ENCODE measurements around the gene NEMP1. TPM values are rescaled to one million over a fixed set of nuclear protein-coding genes. Genes with fewer than 3 reads are reported as not detected.

The NEMP1 gene
- total and polyA plus RNA-seq, 12 donors, result 1.1 to 6.3 (median 3.6) TPM

DNA sequence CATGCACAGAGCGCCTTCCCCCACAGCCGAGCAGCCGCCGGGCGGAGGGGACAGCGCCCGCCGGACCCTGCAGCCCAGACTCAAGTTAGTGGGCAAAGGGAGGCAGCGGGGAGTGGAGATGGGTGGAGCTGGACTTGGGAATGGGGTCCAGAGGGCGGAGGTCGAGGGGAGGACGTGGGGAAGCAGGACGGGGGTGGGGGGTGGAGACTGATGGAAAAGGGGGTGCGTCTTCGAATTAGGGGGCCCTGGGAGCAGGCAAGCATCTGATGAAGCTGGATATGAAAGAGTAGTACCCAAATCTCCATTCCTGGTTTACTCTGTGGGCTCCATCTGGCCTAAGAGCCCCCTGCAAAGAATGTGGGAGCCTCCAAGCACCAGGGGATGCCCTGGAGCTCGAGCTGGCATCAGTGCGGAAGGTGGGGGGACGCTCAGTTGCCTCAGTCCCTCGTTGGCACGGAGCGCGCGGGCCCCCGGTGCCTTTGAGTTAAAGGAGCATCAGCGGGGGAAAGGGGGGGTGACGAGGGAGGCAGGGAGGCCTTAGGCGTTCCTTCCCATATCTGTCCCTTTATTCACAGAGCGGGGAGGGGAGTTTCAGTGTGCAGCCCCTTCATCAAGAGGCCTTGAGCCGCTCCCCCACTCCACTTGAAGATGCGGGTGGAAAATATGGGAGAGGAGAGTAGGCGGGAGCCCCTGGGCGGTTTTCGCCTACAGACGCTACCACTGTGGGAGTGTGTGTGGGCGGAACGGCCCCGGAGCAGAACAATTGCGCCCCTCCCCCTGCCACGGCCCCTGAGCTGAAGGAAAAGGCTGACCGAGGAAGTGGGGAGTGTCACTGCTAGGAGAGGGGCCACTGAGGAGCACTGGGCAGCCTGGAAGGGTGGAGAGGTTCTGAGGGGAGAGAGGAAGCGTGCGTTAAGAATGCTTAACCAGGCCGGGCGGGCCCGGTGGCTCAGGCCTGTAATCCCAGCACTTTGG lies 11.0 kb upstream of the NEMP1 start:
- TF ChIP-seq, protein P1, sequence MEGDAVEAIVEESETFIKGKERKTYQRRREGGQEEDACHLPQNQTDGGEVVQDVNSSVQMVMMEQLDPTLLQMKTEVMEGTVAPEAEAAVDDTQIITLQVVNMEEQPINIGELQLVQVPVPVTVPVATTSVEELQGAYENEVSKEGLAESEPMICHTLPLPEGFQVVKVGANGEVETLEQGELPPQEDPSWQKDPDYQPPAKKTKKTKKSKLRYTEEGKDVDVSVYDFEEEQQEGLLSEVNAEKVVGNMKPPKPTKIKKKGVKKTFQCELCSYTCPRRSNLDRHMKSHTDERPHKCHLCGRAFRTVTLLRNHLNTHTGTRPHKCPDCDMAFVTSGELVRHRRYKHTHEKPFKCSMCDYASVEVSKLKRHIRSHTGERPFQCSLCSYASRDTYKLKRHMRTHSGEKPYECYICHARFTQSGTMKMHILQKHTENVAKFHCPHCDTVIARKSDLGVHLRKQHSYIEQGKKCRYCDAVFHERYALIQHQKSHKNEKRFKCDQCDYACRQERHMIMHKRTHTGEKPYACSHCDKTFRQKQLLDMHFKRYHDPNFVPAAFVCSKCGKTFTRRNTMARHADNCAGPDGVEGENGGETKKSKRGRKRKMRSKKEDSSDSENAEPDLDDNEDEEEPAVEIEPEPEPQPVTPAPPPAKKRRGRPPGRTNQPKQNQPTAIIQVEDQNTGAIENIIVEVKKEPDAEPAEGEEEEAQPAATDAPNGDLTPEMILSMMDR (IDR thresholded peaks at IDR 0.05), result no peak
- Histone ChIP-seq H3K4me1 (peaks cover 19 to 79% (median 58%) of the 10 kb centered on the region in 9 donors), H3K27me3 (no peaks in the 10 kb centered on the region), H3K9me3 (no peaks in the 10 kb centered on the region), H3K4me3 (peak overlapping the region; percentile 65 to 99 (median 88)), H3K27ac (peak overlapping the region; percentile 90 to 100 (median 98)), H3K36me3 (peaks cover 0 to 35% (median 14%) of the 10 kb centered on the region in 9 donors)
- intact Hi-C loops (cut with DNase I), result loop anchor here in 3 of 10 donors (2.0 to 5.0 kb wide), 2 partner anchors 21 to 457 kb away; partner anchors contain the start of genes STAT6 (in 2 of the 3) and BAZ2A (in 1 of the 3)
- peak; percentile 81 to 91 for DNase-seq
- ATAC-seq, result peak; percentile 0 to 38 (median 13)
- WGBS, 2 donors, result 1 to 4% methylated on average over 45 of the region's 45 CpGs

GRCh38 chr12:57088354-57089270 lies 10.0 kb upstream of the NEMP1 start, which contains the start of gene NAB2:
TSS of gene NAB2 (plus strand) at chr12:57089114. CDS start at chr12:57089272, 158 bp downstream.
- Histone ChIP-seq H3K36me3 (peaks cover 0 to 29% (median 12%) of the 10 kb centered on the region in 9 donors), H3K27me3 (no peaks in the 10 kb centered on the region), H3K27ac (peak within 1 kb of the TSS; percentile 91 to 100 (median 99)), H3K4me1 (peaks cover 19 to 70% (median 52%) of the 10 kb centered on the region in 9 donors), H3K4me3 (peak within 1 kb of the TSS; percentile 65 to 99 (median 88)), H3K9me3 (no peaks in the 10 kb centered on the region)
- peak; percentile 76 to 89 (median 80) for ATAC-seq
- peak; percentile 97 for DNase-seq
- TF ChIP-seq, protein P1 (IDR thresholded peaks at IDR 0.05), result no peak
- WGBS, 2 donors, result 0% methylated on average over 53 to 91 of the region's 91 CpGs
- intact Hi-C loops (cut with DNase I), result loop anchor here in 2 of 10 donors (2.0 to 5.0 kb wide), 2 partner anchors 22 to 456 kb away; partner anchors contain the start of genes BAZ2A (in 1 of the 2) and STAT6 (in 1 of the 2)

DNA sequence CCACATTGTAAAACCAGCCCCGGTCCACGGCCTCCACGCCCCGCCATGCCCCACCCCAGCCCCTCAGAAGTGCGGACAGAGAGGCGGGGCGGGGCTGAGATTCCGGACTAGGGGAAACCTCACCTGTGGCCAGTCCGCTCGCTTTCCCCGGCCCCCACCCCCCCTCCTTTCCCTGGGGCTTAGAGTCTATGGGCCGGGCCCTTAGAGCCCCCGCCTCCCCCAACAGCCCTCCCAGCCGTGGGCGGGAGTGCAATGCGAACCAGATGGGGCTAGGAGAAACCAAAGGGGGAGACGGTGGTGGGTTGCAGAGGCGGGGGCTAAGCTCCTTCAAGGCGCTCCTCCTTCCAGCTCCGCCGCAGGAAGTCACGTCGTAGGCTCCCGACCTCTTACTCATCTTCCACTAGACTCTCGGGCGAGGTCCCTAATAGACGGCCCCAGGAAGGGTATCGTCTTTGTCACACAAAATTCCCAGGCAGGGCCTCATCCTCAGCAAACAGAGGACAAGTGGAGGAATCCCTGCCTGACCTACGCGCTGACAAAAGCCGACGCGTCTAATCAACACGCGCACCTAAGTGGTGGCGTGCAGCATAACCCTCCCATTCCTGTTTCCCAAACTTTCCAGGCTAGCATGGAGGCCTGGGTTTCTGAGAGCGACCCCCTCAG lies 9.2 kb upstream of the NEMP1 start:
- intact Hi-C loops (cut with DNase I), result loop anchor here in 3 of 10 donors (2.0 to 5.0 kb wide), 2 partner anchors 23 to 456 kb away; partner anchors contain the start of genes STAT6 (in 2 of the 3) and BAZ2A (in 1 of the 3)
- H3K4me1 ChIP-seq, result peaks cover 17 to 62% (median 45%) of the 10 kb centered on the region in 9 donors
- 0 to 1% methylated on average over 37 of the region's 37 CpGs for WGBS, 2 donors

More for the DNA sequence above, 9.2 kb upstream of the NEMP1 start:
- DNase-seq (peak; percentile 86 to 90), ATAC-seq (peak; percentile 41 to 69 (median 66))
- H3K36me3 ChIP-seq, result peaks cover 0 to 21% (median 11%) of the 10 kb centered on the region in 9 donors
- peak overlapping the region; percentile 57 to 99 (median 86) for H3K4me3 ChIP-seq
- H3K27me3 ChIP-seq, result no peaks in the 10 kb centered on the region
- H3K9me3 ChIP-seq, result no peaks in the 10 kb centered on the region
- peak overlapping the region; percentile 91 to 100 (median 99) for H3K27ac ChIP-seq
- TF ChIP-seq, protein P1 (IDR thresholded peaks at IDR 0.05), result no peak
